GM12875 (cell line): ENCODE results near the gene TEX53.

Experiments
- H3K4me3 ChIP-seq: one replicate; pipeline ENCODE4 v1.5.1; 2011; ENCODE audit warnings: low read depth, low read length, control low read depth
- TF ChIP-seq, protein P1 (sequence below): IDR thresholded peaks from 2 replicates; pipeline ENCODE4 v1.5.1; 2011; ENCODE audit warnings: low read depth, mild to moderate bottlenecking, control low read depth, inconsistent platforms, low read length, moderate library complexity, borderline replicate concordance; ENCODE audit not compliant: insufficient read depth

TEX53 gene

GRCh38 chr9:114657705-114658104, at the start of gene TEX53:
Gene TEX53, minus strand, starts transcription at chr9:114657805. Its CDS starts 31 bp downstream, at chr9:114657774.
- no peak within 1 kb of the TSS for H3K4me3 ChIP-seq
- TF ChIP-seq, protein P1, sequence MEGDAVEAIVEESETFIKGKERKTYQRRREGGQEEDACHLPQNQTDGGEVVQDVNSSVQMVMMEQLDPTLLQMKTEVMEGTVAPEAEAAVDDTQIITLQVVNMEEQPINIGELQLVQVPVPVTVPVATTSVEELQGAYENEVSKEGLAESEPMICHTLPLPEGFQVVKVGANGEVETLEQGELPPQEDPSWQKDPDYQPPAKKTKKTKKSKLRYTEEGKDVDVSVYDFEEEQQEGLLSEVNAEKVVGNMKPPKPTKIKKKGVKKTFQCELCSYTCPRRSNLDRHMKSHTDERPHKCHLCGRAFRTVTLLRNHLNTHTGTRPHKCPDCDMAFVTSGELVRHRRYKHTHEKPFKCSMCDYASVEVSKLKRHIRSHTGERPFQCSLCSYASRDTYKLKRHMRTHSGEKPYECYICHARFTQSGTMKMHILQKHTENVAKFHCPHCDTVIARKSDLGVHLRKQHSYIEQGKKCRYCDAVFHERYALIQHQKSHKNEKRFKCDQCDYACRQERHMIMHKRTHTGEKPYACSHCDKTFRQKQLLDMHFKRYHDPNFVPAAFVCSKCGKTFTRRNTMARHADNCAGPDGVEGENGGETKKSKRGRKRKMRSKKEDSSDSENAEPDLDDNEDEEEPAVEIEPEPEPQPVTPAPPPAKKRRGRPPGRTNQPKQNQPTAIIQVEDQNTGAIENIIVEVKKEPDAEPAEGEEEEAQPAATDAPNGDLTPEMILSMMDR = no peak

- H3K4me3 ChIP-seq = no peak overlapping the region
- TF ChIP-seq, protein P1 = no peak
Observed at GRCh38 chr9:114706711-114707110, 49.1 kb upstream of the TEX53 start.

GRCh38 chr9:114701988-114702387, 44.4 kb upstream of the TEX53 start:
- no peak overlapping the region for H3K4me3 ChIP-seq

GRCh38 chr9:114697951-114698351, 40.3 kb upstream of the TEX53 start:
- TF ChIP-seq, protein P1 = no peak
- no peak overlapping the region for H3K4me3 ChIP-seq

More at GRCh38 chr9:114701988-114702387, 44.4 kb upstream of the TEX53 start:
- TF ChIP-seq, protein P1 = no peak

DNA sequence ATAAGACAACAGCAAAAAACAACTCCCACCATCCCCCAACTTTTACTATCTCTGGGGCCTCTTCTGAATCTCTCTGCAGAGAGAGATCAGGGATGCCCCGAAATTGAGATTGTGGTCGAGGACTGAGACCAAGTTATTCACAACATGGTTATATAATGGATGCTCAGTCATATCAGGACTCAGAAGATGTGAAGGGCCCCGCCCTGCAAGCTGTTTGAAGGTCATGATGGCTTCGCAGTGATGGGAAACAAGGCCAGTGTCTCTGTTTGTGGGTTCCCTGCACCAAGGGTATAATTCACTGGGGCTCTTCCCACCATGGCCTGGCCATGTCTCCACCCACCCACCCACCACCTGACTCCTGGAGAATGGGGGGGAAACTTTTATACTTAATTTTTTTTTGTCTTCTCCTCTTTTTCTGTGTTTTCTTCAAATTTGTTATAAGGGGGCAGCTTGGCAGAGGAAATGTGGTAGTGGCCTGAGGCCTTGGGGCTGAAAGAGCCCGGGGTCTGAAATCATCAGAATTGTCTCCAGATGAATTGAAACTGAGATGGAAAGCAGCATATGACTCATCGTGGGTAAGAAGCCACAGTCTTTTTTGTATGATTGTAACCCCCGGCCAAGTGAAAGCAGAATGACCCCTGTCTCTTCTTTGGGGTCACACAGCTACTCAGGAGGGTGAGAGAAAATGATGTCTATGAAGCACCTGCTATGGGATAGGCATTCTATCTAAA, 39.4 kb upstream of the TEX53 start:
- TF ChIP-seq, protein P1 = no peak
- H3K4me3 ChIP-seq = no peak overlapping the region

DNA sequence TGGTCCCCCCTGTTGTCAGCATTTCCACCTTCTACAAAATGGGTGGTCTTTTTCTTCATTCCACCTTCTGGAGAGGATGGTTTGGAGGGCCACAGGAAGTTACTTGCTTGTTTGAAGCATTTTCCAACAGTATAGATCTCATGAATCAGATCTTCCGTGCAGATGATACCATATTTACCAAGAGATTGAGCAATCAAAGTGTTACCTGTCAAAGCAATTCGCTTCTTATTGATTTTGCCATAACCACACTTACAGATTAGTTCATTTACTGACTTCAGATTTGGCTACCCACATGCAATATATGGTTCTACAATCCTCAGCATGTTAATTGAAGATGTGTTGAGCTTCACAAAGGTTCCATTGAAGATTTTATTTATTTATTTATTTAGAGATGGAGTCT, 38.3 kb upstream of the TEX53 start:
- no peak overlapping the region for H3K4me3 ChIP-seq
- TF ChIP-seq, protein P1 = no peak

DNA sequence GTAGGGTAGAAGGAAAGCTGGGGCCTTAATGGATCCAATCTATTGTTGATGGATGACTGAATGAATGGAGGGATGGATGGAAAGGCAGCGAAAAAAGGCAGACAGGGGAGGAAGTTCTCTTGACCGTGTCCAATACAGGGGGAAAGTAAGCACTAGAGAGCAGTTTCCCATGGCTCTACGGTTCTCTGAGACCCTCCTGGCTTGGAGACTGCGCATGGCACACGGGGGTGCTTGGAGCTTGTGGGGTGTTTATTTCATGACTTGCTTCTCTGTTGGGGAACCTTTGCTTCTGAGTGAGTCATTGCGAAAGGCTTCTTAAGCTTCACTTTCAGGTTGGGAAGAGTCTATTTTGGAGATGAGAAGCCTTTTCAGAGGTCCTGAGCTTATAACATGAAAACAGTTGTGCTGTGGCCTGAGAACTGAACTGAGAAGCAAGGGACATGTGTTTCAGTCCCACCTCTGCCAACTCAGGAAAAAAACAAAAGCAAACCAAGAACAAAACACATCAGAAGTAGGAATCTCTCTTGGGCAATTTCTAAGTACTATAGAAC, 37.2 kb upstream of the TEX53 start:
- TF ChIP-seq, protein P1 = no peak
- H3K4me3 ChIP-seq = no peak overlapping the region
